Measurements from ENCODE around the gene SCAF4. TPM values are rescaled to one million over a fixed set of nuclear protein-coding genes. Genes with fewer than 3 reads are reported as not detected.

The SCAF4 gene
- total RNA-seq, 1 donor from 2014 or later: 32.9 TPM

GRCh38 chr21:31756787-31757186, 24.9 kb upstream of the SCAF4 start:
- H3K4me1 Mint-ChIP-seq (ENCODE audit: low read depth, unreplicated experiment): no peaks in the 10 kb centered on the region
- DNase-seq (ENCODE audit: low read depth) (no peak), FAIRE-seq (no peak)
- H3K4me1 ChIP-seq (ENCODE audit: insufficient read depth, low read length): no peaks in the 10 kb centered on the region
- no peaks in the 10 kb centered on the region for H3K27me3 Mint-ChIP-seq (ENCODE audit: low read depth, unreplicated experiment)
- no peak overlapping the region for H3K4me3 Mint-ChIP-seq (ENCODE audit: unreplicated experiment)
- no peaks in the 10 kb centered on the region for H3K36me3 Mint-ChIP-seq (ENCODE audit: low read depth, unreplicated experiment)
- TF ChIP-seq CTCF (IDR thresholded peaks at IDR 0.05; ENCODE audit: insufficient read depth, low read depth, low read length) (no peak), EZH2 (IDR thresholded peaks at IDR 0.05; ENCODE audit: insufficient read depth, low read length) (no peak)
- no peak overlapping the region for H2AFZ ChIP-seq (ENCODE audit: low read depth, low read length)
- no peaks in the 10 kb centered on the region for H3K27me3 ChIP-seq (ENCODE audit: insufficient read depth, low read length)
- H3K4me2 ChIP-seq (ENCODE audit: low read length): no peak overlapping the region
- no peak overlapping the region for H3K9ac ChIP-seq (ENCODE audit: low read length)
- no peaks in the 10 kb centered on the region for H3K9me3 ChIP-seq (ENCODE audit: insufficient read depth, low read depth, low read length)
- no peaks in the 10 kb centered on the region for H3K79me2 ChIP-seq (ENCODE audit: insufficient read depth, low read length)
- H3K36me3 ChIP-seq (ENCODE audit: insufficient read depth, low read length): no peaks in the 10 kb centered on the region
- no peaks in the 10 kb centered on the region for H3K9me3 Mint-ChIP-seq (ENCODE audit: unreplicated experiment)
- no peak overlapping the region for H3K4me3 ChIP-seq (ENCODE audit: insufficient read depth, low read depth, low read length)
- no peaks in the 10 kb centered on the region for H4K20me1 ChIP-seq (ENCODE audit: insufficient read depth, low read length)
- no peak overlapping the region for H3K27ac ChIP-seq (ENCODE audit: low read depth, low read length)
- no peak overlapping the region for H3K27ac Mint-ChIP-seq (ENCODE audit: unreplicated experiment)

GRCh38 chr21:31755027-31755426, 23.1 kb upstream of the SCAF4 start:
- Histone ChIP-seq H3K36me3 (ENCODE audit: insufficient read depth, low read length) (no peaks in the 10 kb centered on the region), H3K79me2 (ENCODE audit: insufficient read depth, low read length) (no peaks in the 10 kb centered on the region), H3K4me3 (ENCODE audit: insufficient read depth, low read depth, low read length) (no peak overlapping the region), H3K27ac (ENCODE audit: low read depth, low read length) (no peak overlapping the region), H3K9ac (ENCODE audit: low read length) (no peak overlapping the region), H3K9me3 (ENCODE audit: insufficient read depth, low read depth, low read length) (no peaks in the 10 kb centered on the region), H3K27me3 (ENCODE audit: insufficient read depth, low read length) (no peaks in the 10 kb centered on the region), H3K4me2 (ENCODE audit: low read length) (no peak overlapping the region), H2AFZ (ENCODE audit: low read depth, low read length) (no peak overlapping the region), H4K20me1 (ENCODE audit: insufficient read depth, low read length) (no peaks in the 10 kb centered on the region), H3K4me1 (ENCODE audit: insufficient read depth, low read length) (no peaks in the 10 kb centered on the region)
- DNase-seq (ENCODE audit: low read depth) (no peak), FAIRE-seq (no peak)
- Mint-ChIP-seq H3K27me3 (ENCODE audit: low read depth, unreplicated experiment) (no peaks in the 10 kb centered on the region), H3K36me3 (ENCODE audit: low read depth, unreplicated experiment) (no peaks in the 10 kb centered on the region), H3K27ac (ENCODE audit: unreplicated experiment) (no peak overlapping the region), H3K4me3 (ENCODE audit: unreplicated experiment) (no peak overlapping the region), H3K9me3 (ENCODE audit: unreplicated experiment) (no peaks in the 10 kb centered on the region), H3K4me1 (ENCODE audit: low read depth, unreplicated experiment) (peaks cover 2% of the 10 kb centered on the region)
- no peak for TF ChIP-seq EZH2 (IDR thresholded peaks at IDR 0.05; ENCODE audit: insufficient read depth, low read length)

- no peaks in the 10 kb centered on the region for H3K36me3 Mint-ChIP-seq (ENCODE audit: low read depth, unreplicated experiment)
- H3K4me2 ChIP-seq (ENCODE audit: low read length): no peak overlapping the region
- no peaks in the 10 kb centered on the region for H3K4me1 ChIP-seq (ENCODE audit: insufficient read depth, low read length)
- H4K20me1 ChIP-seq (ENCODE audit: insufficient read depth, low read length): no peaks in the 10 kb centered on the region
- FAIRE-seq (no peak), DNase-seq (ENCODE audit: low read depth) (no peak)
- no peaks in the 10 kb centered on the region for H3K27me3 ChIP-seq (ENCODE audit: insufficient read depth, low read length)
- no peaks in the 10 kb centered on the region for H3K9me3 Mint-ChIP-seq (ENCODE audit: unreplicated experiment)
- TF ChIP-seq EZH2 (IDR thresholded peaks at IDR 0.05; ENCODE audit: insufficient read depth, low read length) (no peak), CTCF (IDR thresholded peaks at IDR 0.05; ENCODE audit: insufficient read depth, low read depth, low read length) (no peak)
- H3K36me3 ChIP-seq (ENCODE audit: insufficient read depth, low read length): no peaks in the 10 kb centered on the region
- H3K9me3 ChIP-seq (ENCODE audit: insufficient read depth, low read depth, low read length): no peaks in the 10 kb centered on the region
- H3K4me3 Mint-ChIP-seq (ENCODE audit: unreplicated experiment): no peak overlapping the region
- H3K4me3 ChIP-seq (ENCODE audit: insufficient read depth, low read depth, low read length): no peak overlapping the region
- peaks cover 2% of the 10 kb centered on the region for H3K4me1 Mint-ChIP-seq (ENCODE audit: low read depth, unreplicated experiment)
- H3K9ac ChIP-seq (ENCODE audit: low read length): no peak overlapping the region
- H3K27ac Mint-ChIP-seq (ENCODE audit: unreplicated experiment): no peak overlapping the region
- H3K27ac ChIP-seq (ENCODE audit: low read depth, low read length): no peak overlapping the region
- H2AFZ ChIP-seq (ENCODE audit: low read depth, low read length): no peak overlapping the region
- no peaks in the 10 kb centered on the region for H3K27me3 Mint-ChIP-seq (ENCODE audit: low read depth, unreplicated experiment)
- H3K79me2 ChIP-seq (ENCODE audit: insufficient read depth, low read length): no peaks in the 10 kb centered on the region
Observed at GRCh38 chr21:31754708-31754960, 22.7 kb upstream of the SCAF4 start.
